Bronchial epithelial cell (primary cell): ENCODE measurements around the gene CAMK2A. TPM values are rescaled to one million over a fixed set of nuclear protein-coding genes. Genes with fewer than 3 reads are reported as not detected.

Experiments
- DNase-seq: peaks from one replicate; pipeline ENCODE4 v3.0.0-alpha.2; 2010; ENCODE audit warnings: low read depth
- FAIRE-seq: peaks from 2 replicates; lab custom pipeline; 2011; peaks lifted over from hg19 to GRCh38; lab: Jason Lieb, UNC
- H3K27me3 ChIP-seq: 2 replicates; pipeline ENCODE4 v1.5.1; 2011; ENCODE audit warnings: low read length; ENCODE audit not compliant: control insufficient read depth, insufficient read depth
- H3K36me3 ChIP-seq: 2 replicates; pipeline ENCODE4 v1.5.1; 2011; ENCODE audit warnings: low read length; ENCODE audit not compliant: control insufficient read depth, insufficient read depth
- H3K4me3 ChIP-seq: 2 replicates; pipeline ENCODE4 v1.5.1; 2011; ENCODE audit warnings: mild to moderate bottlenecking, low read depth, low read length, control low read depth
- CTCF ChIP-seq: IDR thresholded peaks from 2 replicates; pipeline ENCODE4 v1.5.1; 2011; ENCODE audit warnings: mild to moderate bottlenecking, moderate library complexity, low read length, control low read depth, inconsistent platforms; ENCODE audit not compliant: insufficient read depth, severe bottlenecking
- total RNA-seq: library from RNA; depleted of rRNA; stranded (reverse); fragments of >200 nt; gene quantifications from 2 replicates; pipeline ENCODE4 v1.2.1, GENCODE V29; 2014

The CAMK2A gene
- total RNA-seq, 1 donor from 2014 or later: under 0.01 TPM

DNA sequence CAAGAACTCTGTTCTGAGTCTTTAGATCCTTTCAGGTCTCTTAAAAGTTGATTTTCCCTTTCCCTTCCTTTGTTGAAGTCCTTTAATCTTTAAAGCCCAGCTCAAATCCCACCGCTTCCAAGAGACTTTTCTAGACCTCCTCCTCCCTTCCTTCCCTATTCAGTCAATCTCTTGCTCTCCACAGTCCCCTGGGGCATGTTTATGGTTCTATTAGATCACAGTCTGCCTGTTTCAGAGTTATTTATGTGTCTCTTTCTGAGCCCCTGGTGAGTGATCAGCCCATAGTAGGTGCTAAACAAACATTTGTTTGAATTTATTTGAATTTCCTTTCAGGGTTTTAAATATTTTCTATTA is 20.3 kb upstream of the CAMK2A start:
- no peaks in the 10 kb centered on the region for H3K27me3 ChIP-seq
- H3K36me3 ChIP-seq: no peaks in the 10 kb centered on the region
- no peak for TF ChIP-seq CTCF
- FAIRE-seq: no peak
- DNase-seq: no peak
- H3K4me3 ChIP-seq: no peak overlapping the region

- DNase-seq (no peak), FAIRE-seq (no peak)
- no peaks in the 10 kb centered on the region for H3K27me3 ChIP-seq
- H3K4me3 ChIP-seq: no peak overlapping the region
- no peaks in the 10 kb centered on the region for H3K36me3 ChIP-seq
- TF ChIP-seq CTCF: no peak
These were observed 19.7 kb upstream of the CAMK2A start for GRCh38 chr5:150309101-150309885.

DNA sequence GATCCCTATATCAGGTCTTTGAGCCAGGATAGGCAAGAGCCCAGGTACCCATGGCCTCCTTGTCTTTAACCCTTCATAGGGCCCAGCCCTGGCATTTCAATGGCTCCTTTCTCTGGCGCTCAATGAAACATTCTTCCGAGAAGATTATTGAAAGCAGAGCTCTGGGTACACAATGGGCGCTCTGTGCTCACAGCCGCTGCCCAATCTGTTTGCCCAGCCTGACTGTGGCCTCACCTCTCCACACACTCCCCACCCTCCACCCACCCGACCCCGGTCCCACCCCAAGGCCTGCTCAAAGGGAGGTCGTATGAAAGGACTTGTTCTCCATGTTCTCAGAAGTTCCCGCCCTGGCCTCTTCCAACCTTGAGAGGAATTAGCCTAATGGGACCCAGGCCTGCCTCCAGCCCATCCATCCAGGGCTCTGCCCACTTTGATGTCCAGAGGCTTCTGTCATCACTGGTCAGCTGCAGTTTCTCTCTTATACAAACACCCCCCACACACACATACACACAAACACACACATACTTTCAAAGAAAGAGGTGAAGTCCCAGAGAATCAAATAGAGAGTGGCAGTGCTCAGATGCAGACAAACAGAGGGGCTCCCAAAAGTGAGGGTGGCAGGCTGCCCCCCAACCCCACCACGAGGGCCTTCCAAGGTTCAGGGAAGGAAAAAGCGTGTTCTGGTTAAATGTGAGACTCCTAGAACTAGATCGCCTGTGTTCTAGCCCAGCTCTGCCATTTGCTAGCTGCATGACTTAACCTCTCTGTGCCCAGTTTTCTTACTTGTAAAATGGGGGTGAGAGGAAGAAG is 18.2 kb upstream of the CAMK2A start:
- Histone ChIP-seq H3K27me3 (no peaks in the 10 kb centered on the region), H3K36me3 (no peaks in the 10 kb centered on the region), H3K4me3 (no peak overlapping the region)
- FAIRE-seq (no peak), DNase-seq (no peak)
- TF ChIP-seq CTCF: no peak

DNA sequence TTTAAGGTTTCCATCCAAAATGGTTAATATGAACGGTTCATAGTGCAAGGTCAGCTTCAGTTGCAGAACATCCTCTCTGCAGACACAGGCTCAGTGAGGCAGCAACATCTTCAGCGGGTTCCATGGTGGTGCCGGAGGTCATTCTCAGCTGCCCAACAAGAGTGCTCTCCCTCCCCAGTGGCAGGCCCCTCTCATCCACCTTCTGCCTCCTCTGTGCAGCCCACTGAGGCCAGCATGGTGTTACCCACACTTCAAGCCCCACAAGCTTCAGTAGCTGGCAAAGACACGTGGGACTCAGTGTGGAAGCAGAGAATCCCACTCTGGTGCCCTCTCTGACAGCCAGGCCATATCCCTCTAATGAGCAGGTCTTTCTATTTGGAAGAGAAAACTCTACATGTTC is 17.2 kb upstream of the CAMK2A start:
- no peak for TF ChIP-seq CTCF
- no peak for FAIRE-seq
- no peak overlapping the region for H3K4me3 ChIP-seq

GRCh38 chr5:150305557-150305956 is 16.0 kb upstream of the CAMK2A start:
- no peak for FAIRE-seq
- Histone ChIP-seq H3K36me3 (no peaks in the 10 kb centered on the region), H3K27me3 (no peaks in the 10 kb centered on the region), H3K4me3 (no peak overlapping the region)
- no peak for DNase-seq
- no peak for TF ChIP-seq CTCF

More for the DNA sequence above, 17.2 kb upstream of the CAMK2A start:
- Histone ChIP-seq H3K36me3 (no peaks in the 10 kb centered on the region), H3K27me3 (no peaks in the 10 kb centered on the region)
- DNase-seq: no peak
